CD14-positive monocyte (primary cell): ENCODE results near the gene TMEM240. TPM values are rescaled to one million over a fixed set of nuclear protein-coding genes. Genes with fewer than 3 reads are reported as not detected.
"Not testable (repeated sequence)": the region's sequence is repeated elsewhere in the genome, so short reads cannot be mapped to it uniquely, and the experiment has no call there.

Experiments used
- DNase-seq, 3 donors: peaks; one replicate each; pipeline ENCODE4 v3.0.0-alpha.2; 2011 to 2022
- H2AFZ ChIP-seq: 2 replicates; pipeline ENCODE4 v1.6.0; 2012; ENCODE audit warnings: mild to moderate bottlenecking, low read depth, low read length, inconsistent platforms; ENCODE audit not compliant: insufficient read depth, poor library complexity, severe bottlenecking
- H3K27ac ChIP-seq, 2 donors: 1 replicate in 1 of 2; 2 replicates in 1 of 2; pipeline ENCODE4 v1.5.1; 2012 to 2013; ENCODE audit warnings: low read length in 2 of 2, control low read depth in 1 of 2, inconsistent platforms in 1 of 2, low read depth in 1 of 2, mild to moderate bottlenecking in 1 of 2
- H3K27me3 ChIP-seq, 2 donors: one replicate each; pipeline versions ENCODE4 v1.6.0 to v1.6.1; 2011 to 2013; ENCODE audit warnings: low read length in 2 of 2; ENCODE audit not compliant: control insufficient read depth in 2 of 2, insufficient read depth in 2 of 2
- H3K36me3 ChIP-seq, 2 donors: replicated peaks in 1 of 2; 1 replicate in 1 of 2; 2 replicates in 1 of 2; pipeline versions ENCODE4 v1.5.1 to v1.6.1; 2012 to 2013; ENCODE audit warnings: low read length in 2 of 2, control low read depth in 1 of 2, inconsistent platforms in 1 of 2, mild to moderate bottlenecking in 1 of 2; ENCODE audit not compliant: insufficient read depth in 2 of 2, control insufficient read depth in 1 of 2
- H3K4me1 ChIP-seq, 2 donors: 1 replicate in 1 of 2; 2 replicates in 1 of 2; pipeline versions ENCODE4 v1.5.1 to v1.6.1; 2012 to 2013; ENCODE audit warnings: low read length in 2 of 2, control low read depth in 1 of 2, inconsistent platforms in 1 of 2, mild to moderate bottlenecking in 1 of 2, moderate library complexity in 1 of 2; ENCODE audit not compliant: insufficient read depth in 2 of 2, control insufficient read depth in 1 of 2
- H3K4me2 ChIP-seq: replicated peaks from 2 replicates; pipeline ENCODE3; 2012; ENCODE audit warnings: low read length, moderate library complexity, mild to moderate bottlenecking; ENCODE audit not compliant: poor library complexity, severe bottlenecking; ENCODE audit errors: extremely low read depth
- H3K4me3 ChIP-seq, 3 experiments: fragments of 200-600 bp in 1 of 3; sonication (generic) in 1 of 3; replicated peaks in 1 of 3; 1 replicate in 2 of 3; 2 replicates in 1 of 3; pipeline ENCODE4 v1.5.1; 2011 to 2013; ENCODE audit warnings: low read length in 3 of 3, mild to moderate bottlenecking in 3 of 3, control low read depth in 2 of 3, low read depth in 2 of 3, inconsistent platforms in 1 of 3, moderate library complexity in 1 of 3
- H3K79me2 ChIP-seq: 2 replicates; pipeline ENCODE4 v1.6.0; 2012; ENCODE audit warnings: mild to moderate bottlenecking, control low read depth, inconsistent platforms, low read length, moderate library complexity; ENCODE audit not compliant: insufficient read depth
- H3K9ac ChIP-seq: 2 replicates; pipeline ENCODE4 v1.6.0; 2017; ENCODE audit warnings: low read length, mild to moderate bottlenecking; ENCODE audit not compliant: insufficient read depth, poor library complexity, severe bottlenecking
- H3K9me3 ChIP-seq, 2 donors: replicated peaks in 1 of 2; 1 replicate in 1 of 2; 2 replicates in 1 of 2; pipeline versions ENCODE4 v1.5.1 to v1.6.1; 2012 to 2013; ENCODE audit warnings: low read length in 2 of 2, control low read depth in 1 of 2; ENCODE audit not compliant: control insufficient read depth in 1 of 2, insufficient read depth in 1 of 2
- H4K20me1 ChIP-seq: 2 replicates; pipeline ENCODE4 v1.6.0; 2012; ENCODE audit warnings: mild to moderate bottlenecking, low read length, control low read depth, moderate library complexity; ENCODE audit not compliant: insufficient read depth
- H3K27ac Mint-ChIP-seq, 7 donors: one replicate each; pipeline ENCODE4 v1.8.0; 2020; ENCODE audit warnings: mild to moderate bottlenecking in 7 of 7, mixed read lengths in 7 of 7, moderate library complexity in 6 of 7, inconsistent platforms in 2 of 7
- H3K27me3 Mint-ChIP-seq, 3 donors: one replicate each; pipeline ENCODE4 v1.8.0; 2021 to 2022; ENCODE audit warnings: low read depth in 3 of 3, mild to moderate bottlenecking in 3 of 3, mixed read lengths in 3 of 3, moderate library complexity in 3 of 3, inconsistent platforms in 1 of 3
- H3K36me3 Mint-ChIP-seq, 2 donors: one replicate each; pipeline ENCODE4 v1.8.0; 2020; ENCODE audit warnings: mixed read lengths in 2 of 2, inconsistent platforms in 1 of 2, mild to moderate bottlenecking in 1 of 2
- H3K4me1 Mint-ChIP-seq: one replicate; pipeline ENCODE4 v1.8.0; 2020; ENCODE audit warnings: mild to moderate bottlenecking, mixed read lengths
- H3K4me3 Mint-ChIP-seq, 2 donors: one replicate each; pipeline ENCODE4 v1.8.0; 2020; ENCODE audit warnings: mild to moderate bottlenecking in 2 of 2, mixed read lengths in 2 of 2, moderate library complexity in 1 of 2
- H3K9me3 Mint-ChIP-seq, 7 donors: one replicate each; pipeline ENCODE4 v1.8.0; 2020 to 2022; ENCODE audit warnings: mixed read lengths in 7 of 7, mild to moderate bottlenecking in 6 of 7, moderate library complexity in 6 of 7, inconsistent platforms in 2 of 7
- WGBS: methylation state at CpG from one replicate; pipeline ENCODE4 v1.1.5; 2013; ENCODE audit warnings: missing lambda C conversion rate; ENCODE audit not compliant: insufficient coverage; 5-methylcytosine and 5-hydroxymethylcytosine counted together
- intact Hi-C, 2 donors: fragments of 100-400 bp; cut with micrococcal nuclease; formaldehyde crosslinking; loops; one replicate each; pipeline versions ENCODE4 v1.15.0 to v1.15.1; 2023
- polyA plus RNA-seq, 3 donors: library from polyadenylated mRNA; depleted of rRNA in 1 of 3; unstranded in 2 of 3; stranded (reverse) in 1 of 3; fragments of 300-500 nt in 2 of 3; fragments of >200 nt in 1 of 3; fragmentation: Illumina TruSeq in 2 of 3; gene quantifications; 1 replicate in 2 of 3; 2 replicates in 1 of 3; pipeline ENCODE4 v1.2.3, GENCODE V29; 2012 to 2021

The TMEM240 gene
- polyA plus RNA-seq, 3 donors = not detected

GRCh38 chr1:1484976-1485750 lies 55.3 kb downstream of the TMEM240 start:
- DNase-seq, H3K4me1 ChIP-seq, H3K27ac Mint-ChIP-seq, H3K79me2 ChIP-seq, H3K27ac ChIP-seq, H3K4me1 Mint-ChIP-seq, H4K20me1 ChIP-seq, H3K27me3 Mint-ChIP-seq, H2AFZ ChIP-seq, H3K9me3 ChIP-seq, H3K9ac ChIP-seq, H3K27me3 ChIP-seq, intact Hi-C loops, H3K9me3 Mint-ChIP-seq, H3K4me2 ChIP-seq, H3K4me3 Mint-ChIP-seq, H3K4me3 ChIP-seq: not testable (repeated sequence)
- 95% methylated on average over 7 of the region's 46 CpGs for WGBS
- H3K36me3 Mint-ChIP-seq = peaks cover 45 to 77% of the 10 kb centered on the region in 2 donors
- peaks cover 44 to 59% of the 10 kb centered on the region in 2 donors for H3K36me3 ChIP-seq

Other genes with a start within 250 kb of the TMEM240 start
- gene ACAP3, start 232.7 kb downstream of the TMEM240 start, polyA plus RNA-seq = 100 to 1,000 TPM in 1 of 3 donors, 1 to 10 TPM in 2; 3.5 to 132 (median 4.0) TPM
- 10 to 100 TPM; 13.8 to 27.4 (median 14.8) TPM for gene PUSL1, start 232.0 kb downstream of the TMEM240 start, polyA plus RNA-seq
- 100 to 1,000 TPM in 1 of 3 donors, 10 to 100 TPM in 2; 46.2 to 154 (median 49.6) TPM for gene INTS11, start 216.0 kb downstream of the TMEM240 start, polyA plus RNA-seq
- 1 to 10 TPM; 6.4 to 7.7 (median 7.4) TPM for gene CPTP, start 215.8 kb downstream of the TMEM240 start, polyA plus RNA-seq
- gene TAS1R3, start 209.3 kb downstream of the TMEM240 start, polyA plus RNA-seq = under 1 TPM in 1 of 3 donors, not detected in 2; 0.45 TPM
- gene DVL1, start 191.2 kb downstream of the TMEM240 start, polyA plus RNA-seq = 10 to 100 TPM in 1 of 3 donors, under 1 TPM in 2; 0.41 to 29.8 (median 0.55) TPM
- not detected for gene MXRA8, start 182.1 kb downstream of the TMEM240 start, polyA plus RNA-seq
- gene AURKAIP1, start 165.4 kb downstream of the TMEM240 start, polyA plus RNA-seq = 100 to 1,000 TPM in 2 of 3 donors, 10 to 100 TPM in 1; 59.1 to 160 (median 134) TPM
- gene CCNL2, start 141.3 kb downstream of the TMEM240 start, polyA plus RNA-seq = 100 to 1,000 TPM in 1 of 3 donors, 10 to 100 TPM in 1, 1 to 10 TPM in 1; 8.6 to 178 (median 10.4) TPM
- 100 to 1,000 TPM in 2 of 3 donors, 10 to 100 TPM in 1; 84.3 to 186 (median 156) TPM for gene MRPL20, start 133.3 kb downstream of the TMEM240 start, polyA plus RNA-seq
- gene ANKRD65, start 119.3 kb downstream of the TMEM240 start, polyA plus RNA-seq = under 1 TPM in 1 of 3 donors, not detected in 2; 0.04 TPM
- gene VWA1, start 104.9 kb downstream of the TMEM240 start, polyA plus RNA-seq = not detected
- gene ATAD3C, start 90.9 kb downstream of the TMEM240 start, polyA plus RNA-seq = not detected
- 10 to 100 TPM in 1 of 3 donors, 1 to 10 TPM in 2; 2.3 to 23.3 (median 2.3) TPM for gene ATAD3B, start 68.9 kb downstream of the TMEM240 start, polyA plus RNA-seq
- 10 to 100 TPM in 1 of 3 donors, 1 to 10 TPM in 2; 4.1 to 14.0 (median 6.4) TPM for gene ATAD3A, start 28.5 kb downstream of the TMEM240 start, polyA plus RNA-seq
- 100 to 1,000 TPM in 2 of 3 donors, 10 to 100 TPM in 1; 88.1 to 168 (median 138) TPM for gene SSU72, start 34.2 kb upstream of the TMEM240 start, polyA plus RNA-seq
- gene FNDC10, start 59.5 kb upstream of the TMEM240 start, polyA plus RNA-seq = 1 to 10 TPM in 2 of 3 donors, under 1 TPM in 1; 0.46 to 3.4 (median 1.5) TPM
- 10 to 100 TPM in 1 of 3 donors, 1 to 10 TPM in 2; 5.4 to 65.7 (median 5.6) TPM for gene MIB2, start 74.9 kb upstream of the TMEM240 start, polyA plus RNA-seq
- 1 to 10 TPM in 1 of 3 donors, under 1 TPM in 2; 0.21 to 1.5 (median 0.24) TPM for gene MMP23B, start 91.5 kb upstream of the TMEM240 start, polyA plus RNA-seq
- gene CDK11B, start 118.4 kb upstream of the TMEM240 start, polyA plus RNA-seq = 10 to 100 TPM in 1 of 3 donors, 1 to 10 TPM in 2; 2.5 to 12.7 (median 6.6) TPM
- 10 to 100 TPM; 12.2 to 29.2 (median 17.7) TPM for gene SLC35E2B, start 152.2 kb upstream of the TMEM240 start, polyA plus RNA-seq
- gene CDK11A, start 183.7 kb upstream of the TMEM240 start, polyA plus RNA-seq = 10 to 100 TPM in 2 of 3 donors, 1 to 10 TPM in 1; 4.4 to 80.1 (median 13.3) TPM
- gene NADK, start 237.8 kb upstream of the TMEM240 start, polyA plus RNA-seq = 100 to 1,000 TPM; 175 to 425 (median 235) TPM